ENCODE results near the gene FBXO11. TPM values are rescaled to one million over a fixed set of nuclear protein-coding genes. Genes with fewer than 3 reads are reported as not detected.
"Not testable (repeated sequence)": the region's sequence is repeated elsewhere in the genome, so short reads cannot be mapped to it uniquely, and the experiment has no call there.

The FBXO11 gene
- total RNA-seq, 4 donors from 2014 or later, result 43.0 to 77.2 (median 51.3) TPM

DNA sequence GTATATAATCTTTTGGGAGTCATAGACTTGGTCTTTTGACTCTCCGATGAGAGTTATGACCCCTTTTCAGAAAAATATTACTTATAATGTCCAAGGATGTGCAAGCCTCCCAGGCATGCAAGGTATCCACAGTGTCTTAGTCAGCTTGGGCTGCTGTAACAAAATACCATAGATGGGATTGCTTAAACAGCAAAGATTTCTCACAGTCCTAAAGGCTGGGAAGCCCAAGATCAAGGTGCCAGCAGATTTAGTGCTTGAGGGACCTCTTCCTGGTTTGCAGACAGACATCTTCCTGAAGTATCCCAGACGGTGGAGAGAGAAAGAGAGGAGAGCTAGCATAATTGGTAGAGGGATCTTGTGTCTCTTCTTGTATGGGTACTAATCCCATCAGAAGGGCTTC is 35.6 kb upstream of the FBXO11 start:
- Histone ChIP-seq H3K27ac (no peak overlapping the region), H3K4me3 (no peak overlapping the region), H3K4me1 (no peaks in the 10 kb centered on the region), H3K36me3 (no peaks in the 10 kb centered on the region), H3K9me3 (no peaks in the 10 kb centered on the region), H3K27me3 (no peaks in the 10 kb centered on the region)
- no peak for TF ChIP-seq POLR2A (IDR thresholded peaks at IDR 0.05)
- TF ChIP-seq, protein P1, sequence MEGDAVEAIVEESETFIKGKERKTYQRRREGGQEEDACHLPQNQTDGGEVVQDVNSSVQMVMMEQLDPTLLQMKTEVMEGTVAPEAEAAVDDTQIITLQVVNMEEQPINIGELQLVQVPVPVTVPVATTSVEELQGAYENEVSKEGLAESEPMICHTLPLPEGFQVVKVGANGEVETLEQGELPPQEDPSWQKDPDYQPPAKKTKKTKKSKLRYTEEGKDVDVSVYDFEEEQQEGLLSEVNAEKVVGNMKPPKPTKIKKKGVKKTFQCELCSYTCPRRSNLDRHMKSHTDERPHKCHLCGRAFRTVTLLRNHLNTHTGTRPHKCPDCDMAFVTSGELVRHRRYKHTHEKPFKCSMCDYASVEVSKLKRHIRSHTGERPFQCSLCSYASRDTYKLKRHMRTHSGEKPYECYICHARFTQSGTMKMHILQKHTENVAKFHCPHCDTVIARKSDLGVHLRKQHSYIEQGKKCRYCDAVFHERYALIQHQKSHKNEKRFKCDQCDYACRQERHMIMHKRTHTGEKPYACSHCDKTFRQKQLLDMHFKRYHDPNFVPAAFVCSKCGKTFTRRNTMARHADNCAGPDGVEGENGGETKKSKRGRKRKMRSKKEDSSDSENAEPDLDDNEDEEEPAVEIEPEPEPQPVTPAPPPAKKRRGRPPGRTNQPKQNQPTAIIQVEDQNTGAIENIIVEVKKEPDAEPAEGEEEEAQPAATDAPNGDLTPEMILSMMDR (IDR thresholded peaks at IDR 0.05), result no peak
- no peak for DNase-seq

DNA sequence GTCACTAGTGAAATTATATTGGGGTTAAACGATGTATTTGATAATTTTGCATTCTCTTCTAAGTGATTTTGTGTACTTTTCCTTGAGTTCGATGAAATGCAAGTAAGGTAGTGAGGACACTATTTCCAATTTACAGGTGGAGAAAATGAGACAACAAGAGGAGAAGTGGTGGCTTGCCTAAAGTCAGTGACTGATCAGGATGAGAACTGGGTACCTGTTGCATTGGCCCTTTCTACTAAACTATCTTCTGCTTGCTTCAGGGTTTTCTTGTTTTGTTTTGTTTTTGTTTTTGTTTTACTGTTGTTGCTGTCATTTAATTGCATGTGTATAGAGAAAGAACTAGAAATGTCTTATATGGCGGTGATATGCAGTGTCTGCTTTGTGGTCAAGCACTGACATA is 31.4 kb upstream of the FBXO11 start:
- TF ChIP-seq, protein P1 (IDR thresholded peaks at IDR 0.05), result no peak
- no peak for TF ChIP-seq POLR2A (IDR thresholded peaks at IDR 0.05)
- no peaks in the 10 kb centered on the region for H3K9me3 ChIP-seq
- H3K36me3 ChIP-seq, result no peaks in the 10 kb centered on the region
- no peak for DNase-seq
- H3K27me3 ChIP-seq, result no peaks in the 10 kb centered on the region
- H3K4me1 ChIP-seq, result no peaks in the 10 kb centered on the region
- no peak overlapping the region for H3K27ac ChIP-seq
- H3K4me3 ChIP-seq, result no peak overlapping the region

DNA sequence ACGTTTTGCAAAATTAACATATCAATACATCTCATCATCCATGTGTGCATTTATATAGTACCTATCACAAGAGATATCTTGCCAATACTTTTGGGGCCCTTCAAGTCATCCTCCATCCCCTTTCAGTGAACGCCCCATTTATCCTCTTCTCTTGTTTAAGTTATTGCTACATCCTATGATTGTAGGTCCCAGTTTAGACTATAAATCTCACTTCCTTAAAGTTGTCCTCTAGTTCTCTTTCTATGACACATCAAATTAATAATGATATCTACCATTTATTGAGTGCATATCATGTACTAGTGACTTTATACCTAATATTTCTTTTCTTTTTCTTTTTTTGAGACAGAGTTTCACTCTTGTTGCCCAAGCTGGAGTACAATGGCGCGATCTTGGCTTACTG is 28.8 kb upstream of the FBXO11 start:
- no peak for DNase-seq
- TF ChIP-seq, protein P1 (IDR thresholded peaks at IDR 0.05), result no peak
- TF ChIP-seq POLR2A (IDR thresholded peaks at IDR 0.05), result no peak
- no peak overlapping the region for H3K4me3 ChIP-seq
- H3K36me3 ChIP-seq, result no peaks in the 10 kb centered on the region
- no peaks in the 10 kb centered on the region for H3K4me1 ChIP-seq
- no peaks in the 10 kb centered on the region for H3K27me3 ChIP-seq
- no peaks in the 10 kb centered on the region for H3K9me3 ChIP-seq
- H3K27ac ChIP-seq, result no peak overlapping the region

DNA sequence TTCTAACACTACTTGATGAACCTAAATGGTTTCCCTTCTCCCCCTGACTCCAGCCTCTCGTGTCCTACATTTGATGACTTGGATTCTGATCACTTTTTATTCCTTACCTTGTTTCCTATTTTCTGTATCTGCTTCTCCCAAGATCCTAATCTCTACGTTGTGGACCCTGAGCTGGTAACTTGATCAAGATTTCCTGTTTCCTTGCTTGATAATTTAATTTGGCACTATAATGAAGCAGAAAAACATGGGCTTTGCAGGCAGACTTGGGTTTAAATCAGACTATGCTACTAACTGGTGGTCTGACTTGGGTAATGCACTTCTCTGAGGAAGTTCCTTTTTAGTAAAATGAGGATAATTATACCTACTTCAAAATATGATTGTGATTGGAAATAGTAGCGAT is 11.7 kb upstream of the FBXO11 start:
- Histone ChIP-seq H3K4me1 (no peaks in the 10 kb centered on the region), H3K4me3 (no peak overlapping the region), H3K36me3 (no peaks in the 10 kb centered on the region), H3K9me3 (no peaks in the 10 kb centered on the region), H3K27me3 (no peaks in the 10 kb centered on the region), H3K27ac (no peak overlapping the region)
- TF ChIP-seq POLR2A (IDR thresholded peaks at IDR 0.05), result no peak
- TF ChIP-seq, protein P1 (IDR thresholded peaks at IDR 0.05), result no peak
- DNase-seq, result no peak

DNA sequence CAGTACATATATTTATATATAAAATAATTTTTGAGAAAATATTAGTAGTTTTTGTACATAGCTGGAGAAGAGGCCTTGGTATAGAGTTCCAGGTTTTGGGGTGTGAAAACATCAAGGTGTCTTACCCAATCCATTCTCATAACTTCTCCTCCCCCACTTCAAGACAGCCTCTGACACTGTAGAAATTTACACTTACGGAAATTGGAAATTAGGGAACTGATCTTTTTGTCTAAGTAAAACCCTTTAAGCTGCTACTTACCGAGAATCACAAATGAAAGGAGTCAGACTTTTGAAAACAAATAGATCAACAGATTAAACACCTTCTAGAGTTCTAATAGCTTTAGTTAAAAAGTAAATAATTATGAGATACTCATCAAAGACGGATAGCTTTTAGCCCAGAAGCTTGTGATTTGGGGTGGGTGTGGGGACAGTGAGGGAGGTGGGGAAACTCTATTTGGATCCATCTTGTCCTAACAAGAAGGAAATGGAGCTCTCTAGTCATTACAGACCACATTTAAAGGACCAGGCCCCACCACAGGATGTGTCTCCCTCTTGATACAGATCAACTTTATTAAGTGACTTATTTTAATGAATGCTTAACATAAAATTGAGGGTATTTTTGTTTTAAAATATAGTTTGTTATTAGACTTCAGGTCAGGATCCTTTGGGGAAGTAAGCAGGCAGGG is 11.1 kb upstream of the FBXO11 start:
- Histone ChIP-seq H3K4me3 (no peak overlapping the region), H3K36me3 (no peaks in the 10 kb centered on the region), H3K27ac (no peak overlapping the region), H3K9me3 (no peaks in the 10 kb centered on the region), H3K4me1 (no peaks in the 10 kb centered on the region), H3K27me3 (no peaks in the 10 kb centered on the region)
- DNase-seq, result no peak
- TF ChIP-seq, protein P1 (IDR thresholded peaks at IDR 0.05), result no peak
- TF ChIP-seq POLR2A (IDR thresholded peaks at IDR 0.05), result no peak

DNA sequence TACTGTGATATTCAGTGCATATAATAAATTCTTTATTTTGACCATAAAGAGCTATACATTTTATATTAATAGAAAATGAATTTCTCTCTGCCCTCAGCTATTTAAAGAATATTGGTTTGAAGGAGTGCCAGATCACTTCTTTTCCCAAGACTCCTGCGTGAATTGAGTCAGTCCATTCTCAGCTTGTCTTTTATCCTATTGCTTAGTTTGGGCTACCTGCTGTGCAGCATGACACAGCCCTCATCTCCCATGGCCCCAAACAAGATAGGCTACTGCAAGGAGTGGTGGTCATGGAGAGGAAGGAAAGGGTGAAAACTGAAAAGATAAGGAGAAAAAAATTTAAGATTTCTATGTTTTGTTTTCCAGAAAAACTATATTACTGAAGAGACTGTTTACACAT is 10.1 kb upstream of the FBXO11 start:
- H3K4me1 ChIP-seq, result no peaks in the 10 kb centered on the region
- H3K9me3 ChIP-seq, result no peaks in the 10 kb centered on the region
- no peak overlapping the region for H3K4me3 ChIP-seq
- no peaks in the 10 kb centered on the region for H3K36me3 ChIP-seq
- no peak overlapping the region for H3K27ac ChIP-seq
- TF ChIP-seq POLR2A (IDR thresholded peaks at IDR 0.05), result no peak
- TF ChIP-seq, protein P1 (IDR thresholded peaks at IDR 0.05), result no peak
- H3K27me3 ChIP-seq, result no peaks in the 10 kb centered on the region
- no peak for DNase-seq

DNA sequence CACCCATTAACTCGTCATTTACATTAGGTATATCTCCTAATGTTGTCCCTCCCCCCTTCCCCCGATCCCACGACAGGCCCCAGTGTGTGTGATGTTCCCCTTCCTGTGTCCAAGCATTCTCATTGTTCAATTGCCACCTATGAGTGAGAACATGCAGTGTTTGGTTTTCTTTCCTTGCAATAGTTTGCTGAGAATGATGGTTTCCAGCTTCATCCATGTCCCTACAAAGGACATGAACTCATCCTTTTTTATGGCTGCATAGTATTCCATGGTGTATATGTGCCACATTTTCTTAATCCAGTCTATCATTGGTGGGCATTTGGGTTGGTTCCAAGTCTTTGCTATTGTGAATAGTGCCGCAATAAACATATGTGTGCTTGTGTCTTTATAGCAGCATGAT is 4.4 kb upstream of the FBXO11 start:
- H3K27ac ChIP-seq, H3K27me3 ChIP-seq, H3K36me3 ChIP-seq, DNase-seq, H3K4me3 ChIP-seq, H3K9me3 ChIP-seq, H3K4me1 ChIP-seq: not testable (repeated sequence)

All from Peyer's patch (tissue), 4 donors.